ENCODE measurements around the gene SPP2.

The SPP2 gene

DNA sequence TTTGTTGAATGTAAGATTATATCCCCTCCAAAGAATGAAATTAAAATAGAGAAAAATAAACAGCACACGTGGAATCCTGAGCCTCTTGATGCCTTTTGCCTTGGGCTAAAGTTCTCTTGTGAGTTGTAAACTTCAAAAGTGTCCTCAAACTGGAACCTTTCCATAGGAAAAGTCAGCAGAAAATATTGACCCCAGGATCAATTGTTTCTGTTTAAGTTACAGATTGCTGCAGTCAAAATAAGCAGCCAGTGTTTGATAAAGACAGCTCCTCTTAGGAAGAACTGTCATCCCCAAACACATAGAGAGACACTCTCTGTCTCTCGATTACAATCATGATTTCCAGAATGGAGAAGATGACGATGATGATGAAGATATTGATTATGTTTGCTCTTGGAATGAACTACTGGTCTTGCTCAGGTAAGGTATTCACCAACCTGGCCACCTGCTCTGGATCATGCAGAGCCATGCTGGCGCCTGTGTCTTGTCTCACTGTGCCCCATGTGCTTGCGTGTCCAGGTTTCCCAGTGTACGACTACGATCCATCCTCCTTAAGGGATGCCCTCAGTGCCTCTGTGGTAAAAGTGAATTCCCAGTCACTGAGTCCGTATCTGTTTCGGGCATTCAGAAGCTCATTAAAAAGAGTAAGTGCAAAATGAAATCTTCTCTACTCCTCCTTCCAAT is at the start of gene SPP2:
TSS of gene SPP2 (plus strand) at position 248 of the 681 bp plus-strand sequence. CDS start at position 333, 85 bp downstream.
- no peak within 1 kb of the TSS for H3K4me3 ChIP-seq (ENCODE audit: low read length)
- H3K27me3 ChIP-seq (ENCODE audit: control insufficient read depth, insufficient read depth, low read length) = no peaks in the 10 kb centered on the region
- H3K9ac ChIP-seq (ENCODE audit: low read length) = no peak within 1 kb of the TSS
- H3K9me3 ChIP-seq (ENCODE audit: control insufficient read depth, low read length) = no peaks in the 10 kb centered on the region
- H3K36me3 ChIP-seq (ENCODE audit: control insufficient read depth, insufficient read depth, low read length) = no peaks in the 10 kb centered on the region
- no peaks in the 10 kb centered on the region for H3K4me1 ChIP-seq (ENCODE audit: control insufficient read depth, insufficient read depth, low read length)

DNA sequence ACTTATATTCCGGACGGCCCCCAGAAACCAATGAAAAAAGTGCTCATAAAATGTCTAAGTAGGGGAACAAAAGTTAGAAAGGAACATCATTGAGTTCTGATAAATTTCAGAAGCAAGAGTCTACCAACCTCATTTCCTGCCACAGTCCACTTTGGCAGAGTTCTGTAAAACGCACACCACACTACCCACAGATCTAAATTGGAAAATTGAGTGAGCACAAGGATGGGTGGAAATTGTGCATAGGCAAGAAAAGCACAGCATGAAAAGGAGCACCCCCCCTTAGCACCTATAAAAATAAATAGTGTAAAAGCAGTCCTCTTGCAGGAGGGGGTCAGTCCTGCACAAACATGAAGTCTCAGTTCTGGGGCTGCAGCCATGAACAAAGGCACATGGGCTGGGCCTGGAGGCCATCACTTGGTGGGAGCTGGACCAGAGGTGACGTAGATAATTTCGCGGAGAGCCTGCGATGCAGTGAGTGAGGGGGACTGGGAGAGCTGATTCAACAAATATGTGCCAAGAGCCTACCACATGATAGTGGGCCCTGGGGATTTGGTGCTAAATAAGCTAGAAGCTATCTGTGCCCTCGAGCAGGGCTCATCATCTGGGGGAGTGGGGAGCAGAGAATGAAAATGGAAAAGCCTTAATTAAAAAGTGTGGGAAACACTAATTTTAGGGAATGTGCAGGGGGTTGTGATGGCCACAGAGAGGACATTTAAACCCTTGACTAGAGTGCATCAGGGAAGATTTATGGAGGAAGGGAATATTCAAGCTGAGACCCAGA is 48.9 kb upstream of the SPP2 start:
- Histone ChIP-seq H3K27me3 (ENCODE audit: control insufficient read depth, insufficient read depth, low read length) (peaks cover 6% of the 10 kb centered on the region), H3K4me3 (ENCODE audit: low read length) (no peak overlapping the region), H3K36me3 (ENCODE audit: control insufficient read depth, insufficient read depth, low read length) (no peaks in the 10 kb centered on the region), H3K9me3 (ENCODE audit: control insufficient read depth, low read length) (no peaks in the 10 kb centered on the region), H3K9ac (ENCODE audit: low read length) (no peak overlapping the region), H3K4me1 (ENCODE audit: control insufficient read depth, insufficient read depth, low read length) (no peaks in the 10 kb centered on the region)

DNA sequence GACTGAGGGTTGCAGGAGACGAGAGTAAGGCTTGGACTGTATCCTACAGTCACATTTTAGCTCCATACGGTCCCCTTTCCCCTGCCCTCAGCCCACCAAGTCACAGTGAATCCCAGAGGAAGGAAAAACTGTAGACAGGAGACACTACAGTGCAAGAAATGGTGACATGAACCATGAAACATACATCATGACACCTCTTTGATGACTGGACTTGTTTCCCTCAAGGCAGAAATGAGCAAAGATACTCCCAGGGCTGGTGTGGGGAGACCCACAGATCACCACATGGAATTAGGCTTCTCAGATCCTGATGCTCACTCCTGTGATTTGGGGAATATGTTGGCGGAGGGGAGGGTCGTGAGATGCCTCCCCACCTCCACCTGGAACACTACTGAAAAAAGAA is 48.2 kb upstream of the SPP2 start:
- Histone ChIP-seq H3K36me3 (ENCODE audit: control insufficient read depth, insufficient read depth, low read length) (no peaks in the 10 kb centered on the region), H3K9me3 (ENCODE audit: control insufficient read depth, low read length) (no peaks in the 10 kb centered on the region), H3K27me3 (ENCODE audit: control insufficient read depth, insufficient read depth, low read length) (peaks cover 6% of the 10 kb centered on the region), H3K4me3 (ENCODE audit: low read length) (no peak overlapping the region), H3K4me1 (ENCODE audit: control insufficient read depth, insufficient read depth, low read length) (no peaks in the 10 kb centered on the region), H3K9ac (ENCODE audit: low read length) (no peak overlapping the region)

GRCh38 chr2:234003972-234004617 is 46.4 kb upstream of the SPP2 start:
- H3K9ac ChIP-seq (ENCODE audit: low read length) = no peak overlapping the region
- H3K9me3 ChIP-seq (ENCODE audit: control insufficient read depth, low read length) = no peaks in the 10 kb centered on the region
- H3K4me3 ChIP-seq (ENCODE audit: low read length) = no peak overlapping the region
- H3K27me3 ChIP-seq (ENCODE audit: control insufficient read depth, insufficient read depth, low read length) = no peaks in the 10 kb centered on the region
- H3K36me3 ChIP-seq (ENCODE audit: control insufficient read depth, insufficient read depth, low read length) = no peaks in the 10 kb centered on the region
- no peaks in the 10 kb centered on the region for H3K4me1 ChIP-seq (ENCODE audit: control insufficient read depth, insufficient read depth, low read length)

- no peak overlapping the region for H3K9ac ChIP-seq (ENCODE audit: low read length)
- no peaks in the 10 kb centered on the region for H3K36me3 ChIP-seq (ENCODE audit: control insufficient read depth, insufficient read depth, low read length)
- H3K4me3 ChIP-seq (ENCODE audit: low read length) = no peak overlapping the region
- no peaks in the 10 kb centered on the region for H3K27me3 ChIP-seq (ENCODE audit: control insufficient read depth, insufficient read depth, low read length)
- no peaks in the 10 kb centered on the region for H3K4me1 ChIP-seq (ENCODE audit: control insufficient read depth, insufficient read depth, low read length)
- no peaks in the 10 kb centered on the region for H3K9me3 ChIP-seq (ENCODE audit: control insufficient read depth, low read length)
Observed at GRCh38 chr2:234005126-234005525, 45.4 kb upstream of the SPP2 start.

GRCh38 chr2:234006501-234006900 is 44.0 kb upstream of the SPP2 start:
- Histone ChIP-seq H3K27me3 (ENCODE audit: control insufficient read depth, insufficient read depth, low read length) (no peaks in the 10 kb centered on the region), H3K9me3 (ENCODE audit: control insufficient read depth, low read length) (no peaks in the 10 kb centered on the region), H3K4me1 (ENCODE audit: control insufficient read depth, insufficient read depth, low read length) (no peaks in the 10 kb centered on the region), H3K9ac (ENCODE audit: low read length) (no peak overlapping the region), H3K4me3 (ENCODE audit: low read length) (no peak overlapping the region), H3K36me3 (ENCODE audit: control insufficient read depth, insufficient read depth, low read length) (no peaks in the 10 kb centered on the region)

- no peaks in the 10 kb centered on the region for H3K4me1 ChIP-seq (ENCODE audit: control insufficient read depth, insufficient read depth, low read length)
- no peaks in the 10 kb centered on the region for H3K9me3 ChIP-seq (ENCODE audit: control insufficient read depth, low read length)
- no peaks in the 10 kb centered on the region for H3K36me3 ChIP-seq (ENCODE audit: control insufficient read depth, insufficient read depth, low read length)
- peaks cover 3% of the 10 kb centered on the region for H3K27me3 ChIP-seq (ENCODE audit: control insufficient read depth, insufficient read depth, low read length)
- no peak overlapping the region for H3K4me3 ChIP-seq (ENCODE audit: low read length)
- no peak overlapping the region for H3K9ac ChIP-seq (ENCODE audit: low read length)
Observed at GRCh38 chr2:234014427-234014826, 36.1 kb upstream of the SPP2 start.

DNA sequence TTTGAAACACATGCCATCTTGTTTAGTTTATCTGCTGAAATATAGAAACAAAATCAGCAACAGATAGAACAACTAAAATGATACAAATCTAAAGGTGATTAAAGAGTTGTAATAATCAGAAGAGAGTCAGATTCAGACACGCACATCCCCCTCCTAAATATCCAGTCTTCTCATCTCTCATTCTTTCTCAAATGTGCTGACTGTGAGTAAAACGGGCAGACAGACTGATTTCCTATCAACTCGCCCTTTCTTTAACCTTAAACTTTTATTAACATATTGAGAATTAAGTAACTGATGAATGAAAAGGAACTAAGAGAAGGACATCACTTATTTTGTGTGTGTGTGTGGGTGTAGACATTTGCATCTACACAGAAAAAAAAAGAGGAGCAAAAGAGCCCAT is 34.6 kb upstream of the SPP2 start:
- H3K9ac ChIP-seq (ENCODE audit: low read length) = no peak overlapping the region
- no peaks in the 10 kb centered on the region for H3K36me3 ChIP-seq (ENCODE audit: control insufficient read depth, insufficient read depth, low read length)
- H3K4me1 ChIP-seq (ENCODE audit: control insufficient read depth, insufficient read depth, low read length) = no peaks in the 10 kb centered on the region
- H3K9me3 ChIP-seq (ENCODE audit: control insufficient read depth, low read length) = no peaks in the 10 kb centered on the region
- H3K4me3 ChIP-seq (ENCODE audit: low read length) = no peak overlapping the region
- peaks cover 3% of the 10 kb centered on the region for H3K27me3 ChIP-seq (ENCODE audit: control insufficient read depth, insufficient read depth, low read length)

- no peak overlapping the region for H3K9ac ChIP-seq (ENCODE audit: low read length)
Observed at GRCh38 chr2:234019896-234020295, 30.6 kb upstream of the SPP2 start.

DNA sequence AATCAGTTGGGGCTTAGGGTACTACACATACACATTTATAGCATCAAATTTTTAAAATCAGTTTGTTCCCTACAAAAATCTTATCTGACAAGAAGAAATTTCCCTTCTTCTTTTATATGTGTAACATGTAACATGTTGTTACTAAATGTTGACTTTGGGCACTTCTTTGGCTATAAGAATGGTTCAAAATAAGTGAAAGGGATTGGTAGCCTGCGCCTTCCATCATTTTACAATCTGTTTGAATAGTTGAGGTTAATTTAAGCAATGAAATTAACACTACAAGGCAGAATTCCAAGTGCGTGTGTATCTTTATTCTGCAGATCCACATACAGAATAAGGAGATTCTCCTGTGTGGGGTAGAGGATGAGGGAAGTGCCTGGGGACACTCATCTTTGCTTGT is 30.2 kb upstream of the SPP2 start:
- no peaks in the 10 kb centered on the region for H3K36me3 ChIP-seq (ENCODE audit: control insufficient read depth, insufficient read depth, low read length)
- peaks cover 3% of the 10 kb centered on the region for H3K27me3 ChIP-seq (ENCODE audit: control insufficient read depth, insufficient read depth, low read length)
- H3K4me3 ChIP-seq (ENCODE audit: low read length) = no peak overlapping the region
- no peaks in the 10 kb centered on the region for H3K4me1 ChIP-seq (ENCODE audit: control insufficient read depth, insufficient read depth, low read length)
- no peak overlapping the region for H3K9ac ChIP-seq (ENCODE audit: low read length)
- no peaks in the 10 kb centered on the region for H3K9me3 ChIP-seq (ENCODE audit: control insufficient read depth, low read length)

More at GRCh38 chr2:234019896-234020295, 30.6 kb upstream of the SPP2 start:
- H3K36me3 ChIP-seq (ENCODE audit: control insufficient read depth, insufficient read depth, low read length) = no peaks in the 10 kb centered on the region
- H3K9me3 ChIP-seq (ENCODE audit: control insufficient read depth, low read length) = no peaks in the 10 kb centered on the region
- H3K4me1 ChIP-seq (ENCODE audit: control insufficient read depth, insufficient read depth, low read length) = no peaks in the 10 kb centered on the region
- H3K4me3 ChIP-seq (ENCODE audit: low read length) = no peak overlapping the region
- peaks cover 3% of the 10 kb centered on the region for H3K27me3 ChIP-seq (ENCODE audit: control insufficient read depth, insufficient read depth, low read length)

DNA sequence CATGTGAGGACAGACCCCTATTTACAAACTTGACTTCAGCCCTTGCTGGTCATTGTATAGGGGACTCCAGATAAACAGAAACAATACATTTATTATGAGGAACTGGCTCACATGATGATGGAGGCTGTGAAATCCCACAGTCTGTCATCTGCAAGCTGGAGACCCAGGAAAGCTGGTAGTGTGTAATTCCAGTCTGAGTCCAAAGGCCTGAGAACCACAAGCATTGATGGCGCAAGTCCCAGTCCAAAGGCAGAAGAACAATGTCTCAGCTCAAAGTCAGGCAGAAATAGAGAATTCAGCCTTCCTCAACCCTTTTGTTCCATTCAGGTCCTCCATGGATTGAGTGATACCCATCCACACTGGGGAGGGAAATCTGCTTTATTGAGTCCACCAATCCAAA is 28.1 kb upstream of the SPP2 start:
- H3K4me3 ChIP-seq (ENCODE audit: low read length) = no peak overlapping the region
- no peaks in the 10 kb centered on the region for H3K27me3 ChIP-seq (ENCODE audit: control insufficient read depth, insufficient read depth, low read length)
- no peaks in the 10 kb centered on the region for H3K36me3 ChIP-seq (ENCODE audit: control insufficient read depth, insufficient read depth, low read length)
- peaks cover 3% of the 10 kb centered on the region for H3K4me1 ChIP-seq (ENCODE audit: control insufficient read depth, insufficient read depth, low read length)
- H3K9me3 ChIP-seq (ENCODE audit: control insufficient read depth, low read length) = no peaks in the 10 kb centered on the region
- H3K9ac ChIP-seq (ENCODE audit: low read length) = no peak overlapping the region

- Histone ChIP-seq H3K4me3 (ENCODE audit: low read length) (no peak overlapping the region), H3K4me1 (ENCODE audit: control insufficient read depth, insufficient read depth, low read length) (peaks cover 3% of the 10 kb centered on the region), H3K36me3 (ENCODE audit: control insufficient read depth, insufficient read depth, low read length) (no peaks in the 10 kb centered on the region), H3K9ac (ENCODE audit: low read length) (no peak overlapping the region), H3K27me3 (ENCODE audit: control insufficient read depth, insufficient read depth, low read length) (no peaks in the 10 kb centered on the region), H3K9me3 (ENCODE audit: control insufficient read depth, low read length) (no peaks in the 10 kb centered on the region)
Observed at GRCh38 chr2:234024304-234024703, 26.2 kb upstream of the SPP2 start.

Data from mucosa of stomach (tissue), 1 donor.